ENCODE measurements around the gene RSAD2. TPM values are rescaled to one million over a fixed set of nuclear protein-coding genes. Genes with fewer than 3 reads are reported as not detected.
"Not testable (repeated sequence)": the region's sequence is repeated elsewhere in the genome, so short reads cannot be mapped to it uniquely, and the experiment has no call there.

RSAD2 gene
- total RNA-seq, 1 donor from 2014 or later: 3.4 TPM

GRCh38 chr2:6933911-6934310, 56.3 kb downstream of the RSAD2 start:
- intact Hi-C loops (cut with DNase I): no loop called here
- no peak for DNase-seq
- no peak for ATAC-seq (ENCODE audit: poor library complexity)

GRCh38 chr2:6934345-6934744, 56.8 kb downstream of the RSAD2 start:
- ATAC-seq (ENCODE audit: poor library complexity) (no peak), DNase-seq (no peak)
- intact Hi-C loops (cut with DNase I): no loop called here

DNA sequence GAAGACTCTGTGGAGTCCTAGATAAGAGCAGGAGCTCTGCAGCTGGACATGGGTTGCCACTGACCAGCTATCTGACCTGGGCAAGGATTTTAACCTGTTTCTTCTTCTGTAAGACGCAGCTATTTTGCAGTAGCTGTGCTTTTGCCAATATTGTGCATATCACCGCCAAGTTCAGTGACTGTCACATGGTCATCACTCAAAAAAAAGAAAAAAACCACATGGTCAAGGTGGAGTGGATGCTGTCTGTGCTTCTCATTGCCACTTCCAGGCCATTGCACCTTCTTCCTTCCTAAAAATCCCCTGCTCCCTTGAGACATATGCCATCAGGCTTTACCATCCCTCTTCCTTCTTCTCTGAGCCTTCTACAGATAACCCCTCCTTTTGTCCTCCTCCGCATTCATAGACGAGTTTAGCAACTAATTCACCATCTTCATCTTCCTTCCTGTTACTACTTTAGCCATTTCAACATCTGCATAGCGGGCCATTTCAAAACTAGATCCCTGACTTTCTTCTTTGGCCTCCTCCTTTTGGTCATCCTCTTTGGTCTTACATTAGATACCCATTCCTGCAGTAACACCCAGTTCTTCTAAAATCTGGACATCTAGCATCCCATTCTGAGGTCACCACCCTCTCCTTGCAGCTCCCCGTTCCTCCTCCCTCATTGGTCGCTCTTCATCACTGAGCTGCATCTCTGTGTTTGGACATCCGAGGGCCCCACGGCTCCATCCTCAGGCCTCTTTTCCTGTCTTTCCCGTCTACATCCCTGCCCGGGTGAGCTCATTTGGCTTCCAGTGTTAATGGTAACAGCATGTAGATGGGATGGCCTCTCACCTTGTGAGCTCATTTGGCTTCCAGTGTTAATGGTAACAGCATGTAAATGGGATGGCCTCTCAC, 57.4 kb downstream of the RSAD2 start:
- DNase-seq (no peak), ATAC-seq (ENCODE audit: poor library complexity) (no peak)
- intact Hi-C loops (cut with DNase I): no loop called here

DNA sequence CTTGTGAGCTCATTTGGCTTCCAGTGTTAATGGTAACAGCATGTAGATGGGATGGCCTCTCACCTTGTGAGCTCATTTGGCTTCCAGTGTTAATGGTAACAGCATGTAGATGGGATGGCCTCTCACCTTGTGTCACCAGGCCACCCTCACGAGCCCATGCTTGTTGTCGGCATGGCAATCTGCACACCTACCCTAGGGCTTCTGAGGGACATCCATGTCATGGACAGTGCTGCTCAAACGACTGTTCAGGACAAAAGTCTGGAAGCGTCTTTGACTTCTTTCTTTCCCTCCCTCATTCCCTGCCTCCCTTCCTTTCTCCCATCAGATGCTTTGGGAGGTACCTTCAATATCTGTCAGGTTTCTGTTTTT, 58.1 kb downstream of the RSAD2 start:
- DNase-seq; ATAC-seq (ENCODE audit: poor library complexity); intact Hi-C loops (cut with DNase I): not testable (repeated sequence)

GRCh38 chr2:6937157-6937556, 59.6 kb downstream of the RSAD2 start:
- DNase-seq (no peak), ATAC-seq (ENCODE audit: poor library complexity) (no peak)
- intact Hi-C loops (cut with DNase I): no loop called here

DNA sequence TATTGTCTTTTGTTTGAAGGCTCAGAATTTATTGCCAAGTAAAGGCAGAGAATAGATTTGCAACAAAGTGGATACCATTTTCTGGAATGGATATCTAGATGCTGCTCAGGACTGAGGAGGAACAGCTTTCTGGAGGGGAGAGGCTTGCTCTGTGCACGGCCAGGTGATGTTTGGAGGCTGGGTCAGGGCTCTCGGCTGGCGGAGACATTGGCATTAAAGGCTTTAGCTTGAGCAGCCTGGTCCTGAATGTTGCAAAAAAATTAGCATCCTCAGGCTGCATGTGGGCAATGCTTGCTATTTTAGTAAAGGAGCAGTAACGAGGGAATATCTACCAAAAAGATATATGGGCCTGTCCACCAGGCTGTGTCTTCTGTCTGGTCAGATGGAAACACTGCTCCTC, 60.0 kb downstream of the RSAD2 start:
- ATAC-seq (ENCODE audit: poor library complexity): no peak
- intact Hi-C loops (cut with DNase I): no loop called here

DNA sequence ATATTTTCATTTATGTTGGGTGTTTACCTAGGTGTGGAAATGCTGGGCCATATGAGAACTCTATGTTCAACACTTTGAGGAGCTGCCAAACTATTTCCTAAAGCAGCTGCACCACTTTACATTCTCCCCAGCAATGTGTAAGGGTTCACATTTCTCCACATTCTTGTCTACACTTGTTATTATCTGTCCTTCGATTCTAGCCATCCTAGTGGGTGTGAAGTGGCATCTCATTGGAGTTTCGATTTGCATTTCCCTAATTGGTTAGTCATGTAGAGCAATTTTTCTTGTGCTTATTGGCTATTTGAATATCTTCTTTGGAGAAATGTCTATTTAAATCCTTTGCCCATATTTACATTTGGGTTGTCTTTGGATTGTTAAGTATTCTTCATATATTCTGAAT, 61.5 kb downstream of the RSAD2 start:
- DNase-seq (no peak), ATAC-seq (ENCODE audit: poor library complexity) (no peak)
- intact Hi-C loops (cut with DNase I): no loop called here

More for the DNA sequence above, 60.0 kb downstream of the RSAD2 start:
- no peak for DNase-seq

DNA sequence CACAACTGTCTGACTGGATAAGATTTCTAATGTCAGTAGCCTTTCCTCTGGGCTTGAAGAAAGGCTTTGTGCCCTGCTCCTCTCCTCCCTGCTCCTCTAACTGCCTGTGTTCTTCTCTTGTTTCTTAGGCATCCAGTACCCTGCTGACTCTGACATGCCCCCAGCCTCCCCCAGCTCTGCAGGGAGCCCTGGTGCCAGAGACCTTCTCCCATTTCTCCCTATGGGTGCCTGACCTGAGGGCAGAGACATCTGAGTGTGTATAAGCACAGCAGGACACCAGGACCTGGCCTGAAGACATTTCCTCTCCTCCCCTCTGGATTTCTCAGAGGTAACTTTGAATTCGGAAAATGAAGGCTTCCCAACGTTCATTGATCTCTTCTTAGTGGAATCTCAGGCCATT, 63.2 kb downstream of the RSAD2 start:
- intact Hi-C loops (cut with DNase I): no loop called here
- ATAC-seq (ENCODE audit: poor library complexity) (no peak), DNase-seq (no peak)

DNA sequence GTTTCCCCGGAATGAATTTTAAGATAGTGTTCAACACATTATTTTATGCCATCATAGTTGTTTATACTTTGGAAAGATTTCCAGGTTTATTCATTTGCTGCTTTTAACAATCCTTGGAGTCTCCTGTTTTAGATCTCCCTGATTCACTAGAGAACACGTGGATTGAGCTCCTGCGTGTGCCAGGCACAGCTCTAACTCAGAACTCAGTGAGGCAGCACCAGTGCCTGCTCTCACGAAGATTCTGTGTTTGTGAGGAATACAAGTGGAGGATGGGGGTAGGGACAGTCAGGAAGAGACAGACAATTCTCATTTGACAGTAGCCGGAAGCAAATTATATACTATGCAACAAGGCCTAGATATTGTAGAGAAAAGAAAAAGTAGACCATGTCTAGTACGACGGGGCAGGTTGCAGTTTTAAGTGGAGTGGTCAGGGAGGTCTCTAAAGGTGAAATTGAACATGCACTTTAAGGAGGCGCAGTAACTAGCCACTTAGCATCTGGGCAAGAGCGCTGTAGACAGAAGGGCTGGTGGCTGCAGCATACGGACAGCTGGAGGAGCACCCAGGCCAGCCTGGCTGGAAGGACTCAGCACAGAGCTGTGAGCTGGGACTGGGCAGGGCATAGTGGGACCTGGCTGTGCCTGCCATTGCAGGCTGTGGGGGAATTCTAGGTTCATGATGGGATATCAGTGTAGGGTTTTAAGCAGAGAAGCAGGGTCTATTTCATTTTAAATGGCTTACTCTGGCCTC, 63.9 kb downstream of the RSAD2 start:
- intact Hi-C loops (cut with DNase I): no loop called here
- DNase-seq: no peak
- ATAC-seq (ENCODE audit: poor library complexity): no peak

DNA sequence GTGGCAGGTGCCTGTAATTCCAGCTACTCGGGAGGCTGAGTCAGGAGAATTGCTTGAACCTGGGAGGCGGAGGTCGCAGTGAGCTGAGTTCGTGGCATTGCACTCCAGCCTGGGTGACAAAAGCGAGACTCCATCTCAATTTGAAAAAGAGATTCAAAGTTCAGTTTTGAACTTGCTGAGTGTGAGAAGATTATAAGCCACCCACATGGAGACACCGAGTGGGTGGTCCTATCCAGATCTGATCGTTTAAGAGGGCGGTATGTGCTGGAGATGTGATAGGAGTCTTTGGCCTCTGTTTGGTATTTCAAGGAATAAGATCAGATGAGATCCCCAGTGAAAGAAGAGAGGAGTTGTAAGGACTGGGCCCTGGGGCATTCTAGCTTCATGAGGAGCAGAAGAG, 65.3 kb downstream of the RSAD2 start:
- no peak for ATAC-seq (ENCODE audit: poor library complexity)
- DNase-seq: no peak
- intact Hi-C loops (cut with DNase I): no loop called here

DNA sequence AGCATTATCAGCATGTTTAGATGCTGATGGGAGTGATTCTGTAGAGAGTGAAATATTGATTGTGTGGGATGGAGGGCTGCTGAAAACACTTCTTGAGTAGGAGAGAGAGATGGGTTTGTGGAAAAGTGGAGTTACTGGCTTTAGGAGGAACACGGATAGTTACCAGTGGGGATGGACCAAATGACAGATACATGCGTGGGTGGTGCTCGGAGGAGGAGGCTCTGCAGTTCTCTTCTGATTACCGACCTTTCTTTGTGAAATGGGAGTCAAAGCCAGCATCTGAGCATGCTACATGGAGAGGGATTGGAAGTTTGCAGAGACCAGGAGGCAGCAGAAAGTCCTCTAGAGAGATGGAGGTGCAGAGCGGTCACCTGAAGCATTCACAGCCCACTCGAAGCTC, 65.9 kb downstream of the RSAD2 start:
- intact Hi-C loops (cut with DNase I): no loop called here
- DNase-seq: no peak
- ATAC-seq (ENCODE audit: poor library complexity): no peak

- no peak for ATAC-seq (ENCODE audit: poor library complexity)
These were observed 66.4 kb downstream of the RSAD2 start for GRCh38 chr2:6943971-6944370.

GRCh38 chr2:6944555-6944954, 67.0 kb downstream of the RSAD2 start:
- peak; percentile 44 for ATAC-seq (ENCODE audit: poor library complexity)
- peak; percentile 65 for DNase-seq
- intact Hi-C loops (cut with DNase I): no loop called here

More at GRCh38 chr2:6943971-6944370, 66.4 kb downstream of the RSAD2 start:
- intact Hi-C loops (cut with DNase I): no loop called here
- DNase-seq: no peak

DNA sequence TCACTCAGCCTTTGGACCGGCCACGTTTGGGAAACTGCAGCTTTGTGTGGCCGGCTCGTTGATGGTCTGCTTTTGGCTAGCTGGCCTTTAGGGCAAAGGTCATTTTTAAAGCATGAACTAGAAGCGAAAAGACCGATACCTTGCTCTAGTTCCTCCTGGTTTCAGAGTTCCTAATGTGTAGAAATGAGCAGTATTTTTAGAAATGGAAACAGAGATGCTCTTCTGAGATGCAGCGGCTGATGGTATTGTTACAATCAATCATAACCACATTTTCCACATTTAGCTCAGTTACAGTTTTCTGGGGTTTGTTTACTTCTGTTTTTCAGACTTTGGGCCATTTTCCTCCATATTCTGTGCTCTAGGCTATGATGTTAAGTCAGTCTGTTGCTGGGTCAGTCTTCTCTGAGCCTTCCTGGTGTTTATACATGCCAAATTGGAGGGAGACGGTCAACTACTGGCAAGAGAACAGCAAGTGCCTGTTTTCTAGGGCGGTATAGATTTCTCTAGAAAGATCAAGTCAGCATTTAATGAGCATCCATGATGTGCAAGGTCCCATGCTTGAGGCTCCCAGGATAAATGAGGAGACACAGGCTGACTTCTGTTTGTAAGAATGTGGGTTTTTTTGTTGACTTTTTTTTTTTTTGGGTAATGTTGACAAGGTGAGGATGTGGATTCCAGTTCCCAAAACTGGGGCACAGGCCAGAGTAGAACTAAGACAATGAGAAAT, 67.7 kb downstream of the RSAD2 start:
- intact Hi-C loops (cut with DNase I): no loop called here
- DNase-seq: no peak
- ATAC-seq (ENCODE audit: poor library complexity): peak; percentile 25

DNA sequence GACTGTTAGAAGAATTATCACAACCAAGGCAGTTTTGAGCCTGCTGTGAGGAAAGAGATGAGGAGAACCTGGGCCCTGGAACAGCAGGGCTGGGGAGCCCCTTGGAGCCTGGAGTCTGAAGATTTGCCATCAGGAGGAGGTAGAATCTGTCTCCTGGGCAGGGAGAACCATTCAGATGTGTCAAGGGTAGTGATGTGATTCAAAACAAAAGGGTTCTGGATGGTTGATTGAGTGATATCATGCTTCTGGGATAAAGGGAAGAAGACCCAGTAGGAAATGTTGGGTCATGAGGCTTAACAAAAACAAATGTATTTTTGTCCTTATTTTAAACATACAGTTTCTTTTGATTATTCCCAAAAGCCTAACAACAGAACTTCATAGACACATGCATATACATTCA, 68.2 kb downstream of the RSAD2 start:
- no peak for ATAC-seq (ENCODE audit: poor library complexity)
- intact Hi-C loops (cut with DNase I): no loop called here
- no peak for DNase-seq

- no peak for DNase-seq
- ATAC-seq (ENCODE audit: poor library complexity): no peak
- intact Hi-C loops (cut with DNase I): no loop called here
These were observed 69.1 kb downstream of the RSAD2 start for GRCh38 chr2:6946722-6947121.
